Stimulated activated CD4-positive, alpha-beta T cell treated with anti-CD3 and anti-CD28 coated beads, Interleukin-15, amount 100 ng/mL, for 1 hour (primary cell): ENCODE measurements around the gene POTEE.
"Not testable (repeated sequence)": the region's sequence is repeated elsewhere in the genome, so short reads cannot be mapped to it uniquely, and the experiment has no call there.

Experiments
- DNase-seq, 2 donors: peaks; one replicate each; pipeline ENCODE4 v3.0.0-alpha.2; 2020; ENCODE audit warnings: low read depth in 1 of 2, low spot score in 1 of 2

POTEE gene

GRCh38 chr2:131209030-131209772, at the start of gene POTEE:
POTEE (plus strand) TSS chr2:131209536; CDS start chr2:131218403, 8,867 bp downstream.
- DNase-seq = not testable (repeated sequence)

- DNase-seq = not testable (repeated sequence)
Measured at GRCh38 chr2:131165562-131165961, 43.8 kb upstream of the POTEE start.

GRCh38 chr2:131168538-131168937, 40.8 kb upstream of the POTEE start:
- DNase-seq = no peak

- DNase-seq = not testable (repeated sequence)
Measured at GRCh38 chr2:131178050-131178449, 31.3 kb upstream of the POTEE start.

GRCh38 chr2:131178721-131179418, 30.5 kb upstream of the POTEE start:
- not testable (repeated sequence) for DNase-seq

GRCh38 chr2:131181451-131181850, 27.9 kb upstream of the POTEE start:
- not testable (repeated sequence) for DNase-seq

GRCh38 chr2:131193421-131193820, 15.9 kb upstream of the POTEE start:
- not testable (repeated sequence) for DNase-seq

GRCh38 chr2:131196186-131196585, 13.2 kb upstream of the POTEE start:
- not testable (repeated sequence) for DNase-seq

GRCh38 chr2:131201098-131201497, 8.2 kb upstream of the POTEE start:
- DNase-seq = no peak

GRCh38 chr2:131207839-131208238, 1.5 kb upstream of the POTEE start:
- not testable (repeated sequence) for DNase-seq

GRCh38 chr2:131209773-131210104, 403 bp downstream of the POTEE start:
- not testable (repeated sequence) for DNase-seq

GRCh38 chr2:131210434-131211211, 1.3 kb downstream of the POTEE start:
- not testable (repeated sequence) for DNase-seq

- not testable (repeated sequence) for DNase-seq
Measured at GRCh38 chr2:131217238-131217986, 8.1 kb downstream of the POTEE start.

GRCh38 chr2:131235543-131236449, 26.5 kb downstream of the POTEE start:
- not testable (repeated sequence) for DNase-seq
